K562 (cell line): Measurements from ENCODE around the gene ITGBL1. TPM values are rescaled to one million over a fixed set of nuclear protein-coding genes. Genes with fewer than 3 reads are reported as not detected.

Experiments
- ATAC-seq: fragments of 200-7000 bp; cut with Tn5 transposase; 3 replicates; pipeline ENCODE4 v1.9.1; 2020; ENCODE audit warnings: moderate library complexity
- BruUV-seq: library from RNA; stranded (reverse); fragments of 400-500 nt; replicated peaks from 2 replicates; lab custom pipeline; 2021; lab: Mats Ljungman, UMichigan
- CTCF ChIA-PET: fragments of 300-600 bp; formaldehyde crosslinking; extraction: SDS; loops from one replicate; lab custom pipeline; 2021; ENCODE audit warnings: low intra/inter-chr PET ratio; lab: Yijun Ruan, JAX
- POLR2A ChIA-PET: fragments of 300-600, 350-650 bp; sonication (Branson Sonifier 250); formaldehyde crosslinking; extraction: SDS; loops from one replicate; lab custom pipeline; 2021; ENCODE audit warnings: antibody characterized with exemption, inconsistent platforms; lab: Yijun Ruan, JAX
- DNase-seq, 4 experiments: peaks; one replicate each; pipeline versions ENCODE4 v3.0.0 to v3.0.0-alpha.2; 2011 to 2018; ENCODE audit warnings: low spot score in 3 of 4, mixed read lengths in 3 of 4; ENCODE audit errors: extremely low read depth in 1 of 4
- FAIRE-seq: peaks from 2 replicates; lab custom pipeline; 2011; peaks lifted over from hg19 to GRCh38; lab: Jason Lieb, UNC
- H2AFZ ChIP-seq: 2 replicates; pipeline ENCODE4 v1.6.0; 2011; ENCODE audit warnings: low read depth, low read length, control low read depth, inconsistent platforms
- H3K27ac ChIP-seq: fragments of 200-600 bp; 3 replicates; pipeline ENCODE4 v1.8.0; 2011; ENCODE audit warnings: low read depth, mild to moderate bottlenecking, control low read depth, inconsistent platforms, low read length, moderate library complexity, mixed read lengths; ENCODE audit errors: extremely low read depth
- H3K27me3 ChIP-seq, 2 experiments: fragments of 300-600 bp in 1 of 2; 2 replicates in 1 of 2; 3 replicates in 1 of 2; pipeline versions ENCODE4 v1.6.0 to v1.8.0; 2011; ENCODE audit warnings: inconsistent platforms in 2 of 2, low read length in 2 of 2, mild to moderate bottlenecking in 1 of 2, mixed read lengths in 1 of 2, moderate library complexity in 1 of 2; ENCODE audit not compliant: control insufficient read depth in 2 of 2, insufficient read depth in 2 of 2
- H3K36me3 ChIP-seq: fragments of 300-600 bp; 3 replicates; pipeline ENCODE4 v1.8.0; 2011; ENCODE audit warnings: mild to moderate bottlenecking, low read length, inconsistent platforms; ENCODE audit not compliant: control insufficient read depth, insufficient read depth
- H3K4me1 ChIP-seq, 2 experiments: fragments of 200-600 bp in 1 of 2; replicated peaks in 1 of 2; 2 replicates in 1 of 2; 3 replicates in 1 of 2; pipeline versions ENCODE4 v1.5.1 to v1.8.0; 2011; ENCODE audit warnings: inconsistent platforms in 2 of 2, low read length in 2 of 2, mild to moderate bottlenecking in 1 of 2, mixed read lengths in 1 of 2, moderate library complexity in 1 of 2; ENCODE audit not compliant: control insufficient read depth in 2 of 2, insufficient read depth in 2 of 2
- H3K4me2 ChIP-seq: 2 replicates; pipeline ENCODE4 v1.6.1; 2011; ENCODE audit warnings: low read length, control low read depth, inconsistent platforms, mixed read lengths; ENCODE audit not compliant: insufficient read depth
- H3K4me3 ChIP-seq: fragments of 200-600 bp; sonication (generic), shearing (Covaris generic); 2 replicates; pipeline ENCODE4 v1.5.1; 2016; ENCODE audit warnings: control low read depth, inconsistent platforms
- H3K79me2 ChIP-seq: fragments of 200-600 bp; 3 replicates; pipeline ENCODE4 v1.8.0; 2011; ENCODE audit warnings: low read length, inconsistent platforms; ENCODE audit not compliant: control insufficient read depth, insufficient read depth
- H3K9ac ChIP-seq, 2 experiments: 2 replicates each; pipeline versions ENCODE4 v1.6.0 to v1.6.1; 2011; ENCODE audit warnings: low read depth in 2 of 2, low read length in 2 of 2, control low read depth in 1 of 2, inconsistent platforms in 1 of 2, mild to moderate bottlenecking in 1 of 2, mixed read lengths in 1 of 2; ENCODE audit not compliant: insufficient read depth in 1 of 2
- H3K9me1 ChIP-seq: one replicate; pipeline ENCODE4 v1.6.0; 2011; ENCODE audit warnings: inconsistent platforms, mild to moderate bottlenecking, low read length, moderate library complexity; ENCODE audit not compliant: control insufficient read depth, insufficient read depth
- H3K9me3 ChIP-seq: replicated peaks from 2 replicates; pipeline ENCODE4 v1.5.1; 2011; ENCODE audit warnings: low read depth, low read length, inconsistent platforms; ENCODE audit not compliant: control insufficient read depth, insufficient read depth
- H4K20me1 ChIP-seq: replicated peaks from 2 replicates; pipeline ENCODE4 v1.6.1; 2011; ENCODE audit warnings: low read length, inconsistent platforms, mixed read lengths; ENCODE audit not compliant: control insufficient read depth, insufficient read depth
- HNRNPL ChIP-seq: fragments of 200-400 bp; formaldehyde crosslinking; IDR thresholded peaks from 2 replicates; pipeline ENCODE4 v1.6.1; 2017; ENCODE audit warnings: low read depth, mild to moderate bottlenecking, low read length
- ILF3 ChIP-seq: fragments of 450-650 bp; IDR thresholded peaks from 2 replicates; pipeline ENCODE4 v1.6.1; 2018; ENCODE audit warnings: antibody characterized with exemption, mild to moderate bottlenecking, moderate library complexity, borderline replicate concordance
- NR1H2 ChIP-seq: sonication (generic); formaldehyde crosslinking; IDR thresholded peaks from 2 replicates; pipeline ENCODE4 v1.4.0; 2020; ENCODE audit warnings: mild to moderate bottlenecking, missing genetic modification reagents
- NR2F6 ChIP-seq: fragments of 450-650 bp; formaldehyde crosslinking; IDR thresholded peaks from 2 replicates; pipeline ENCODE4 v1.4.0; 2020; ENCODE audit warnings: mild to moderate bottlenecking
- PHF8 ChIP-seq: fragments of 200-600 bp; sonication (generic); IDR thresholded peaks from 2 replicates; pipeline ENCODE4 v1.6.1; 2012; ENCODE audit warnings: mixed run types, mild to moderate bottlenecking, inconsistent platforms, low read length, moderate library complexity, borderline replicate concordance
- PTTG1 ChIP-seq: fragments of 450-650 bp; IDR thresholded peaks from 2 replicates; pipeline ENCODE4 v1.6.1; 2016; ENCODE audit warnings: low read depth, mild to moderate bottlenecking, missing genetic modification characterization, missing compliant biosample characterization
- ZNF717 ChIP-seq: fragments of 250-450 bp; sonication (Bioruptor Pico); IDR thresholded peaks from 2 replicates; pipeline ENCODE4 v1.5.0; 2021
- WGBS: fragments of 100-300 bp; shearing (Covaris generic); methylation state at CpG from one replicate; pipeline ENCODE4 v1.1.6; 2016; ENCODE audit warnings: low coverage, mixed read lengths; ENCODE audit not compliant: insufficient coverage; ENCODE audit errors: missing lambda C conversion rate; 5-methylcytosine and 5-hydroxymethylcytosine counted together
- in situ Hi-C: fragments of 300-500 bp; cut with MboI; formaldehyde crosslinking; loops from 4 replicates; pipeline ENCODE4 v1.15.0; 2018; ENCODE audit warnings: inconsistent platforms, mixed read lengths
- intact Hi-C: fragments of 100-400 bp; cut with micrococcal nuclease; formaldehyde crosslinking; loops from 2 replicates; pipeline ENCODE4 v1.14.2; 2022
- polyA plus RNA-seq, 8 experiments: library from polyadenylated mRNA; depleted of rRNA in 4 of 8; stranded (reverse) in 5 of 8; unstranded in 3 of 8; fragments of >200 nt; fragmentation: Nextera tagmentation in 2 of 8; fragmentation: Illumina TruSeq in 1 of 8; extraction: Ambion mirVana in 2 of 8; extraction: Trizol in 1 of 8; gene quantifications; 2 replicates each; pipeline versions ENCODE4 v1.2.1 to v1.2.3, GENCODE V29; 2011 to 2014; ENCODE audit warnings: inconsistent platforms in 1 of 8, missing spikeins in 1 of 8
- total RNA-seq, 7 experiments: library from RNA; depleted of rRNA in 6 of 7; stranded (reverse); fragments of >200 nt in 6 of 7; fragmentation: Illumina TruSeq in 2 of 7; extraction: Trizol in 2 of 7; gene quantifications; 2 replicates each; pipeline versions ENCODE4 v1.2.1 to v1.2.3, GENCODE V29; 2011 to 2021; ENCODE audit warnings: low replicate concordance in 1 of 7
- TF ChIP-seq, protein P1 (sequence below): fragments of 250-450 bp; sonication (Bioruptor Pico); IDR thresholded peaks from 2 replicates; pipeline ENCODE4 v1.5.1; 2021; ENCODE audit warnings: mild to moderate bottlenecking
- TF ChIP-seq, protein P2 (sequence below): fragments of 250-450 bp; sonication (Bioruptor Pico); IDR thresholded peaks from 2 replicates; pipeline ENCODE4 v1.4.0; 2020
- TF ChIP-seq, protein P3 (sequence below), 2 experiments: fragments of 450-650 bp; IDR thresholded peaks; 2 replicates each; pipeline ENCODE4 v1.6.1; 2016

The ITGBL1 gene
- total and polyA plus RNA-seq, 9 of the 15 experiments (the other 6 are each of a cell fraction or from before 2014, with no cell fraction given): 0.04 to 0.73 (median 0.32) TPM; not detected in 1

DNA sequence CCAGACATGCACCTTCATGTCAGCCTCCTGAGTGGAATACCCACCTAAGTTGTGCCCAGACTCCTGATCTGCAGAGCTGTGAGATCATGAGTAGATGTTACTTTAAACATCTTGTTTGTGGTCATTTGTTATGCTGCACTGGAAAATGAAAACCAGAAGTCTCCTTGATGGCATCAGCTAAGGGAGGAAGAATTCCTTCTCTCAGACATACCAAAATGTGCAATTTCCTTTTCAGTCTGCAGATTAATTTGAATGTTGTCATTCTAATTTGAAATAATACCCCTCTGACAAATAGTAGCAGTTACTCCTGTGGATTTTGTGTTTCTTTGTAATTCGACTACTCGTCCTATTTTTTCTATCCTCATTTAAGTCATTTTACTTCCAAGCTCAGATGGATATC, 59.3 kb downstream of the ITGBL1 start (continued):
- TF ChIP-seq, protein P1, sequence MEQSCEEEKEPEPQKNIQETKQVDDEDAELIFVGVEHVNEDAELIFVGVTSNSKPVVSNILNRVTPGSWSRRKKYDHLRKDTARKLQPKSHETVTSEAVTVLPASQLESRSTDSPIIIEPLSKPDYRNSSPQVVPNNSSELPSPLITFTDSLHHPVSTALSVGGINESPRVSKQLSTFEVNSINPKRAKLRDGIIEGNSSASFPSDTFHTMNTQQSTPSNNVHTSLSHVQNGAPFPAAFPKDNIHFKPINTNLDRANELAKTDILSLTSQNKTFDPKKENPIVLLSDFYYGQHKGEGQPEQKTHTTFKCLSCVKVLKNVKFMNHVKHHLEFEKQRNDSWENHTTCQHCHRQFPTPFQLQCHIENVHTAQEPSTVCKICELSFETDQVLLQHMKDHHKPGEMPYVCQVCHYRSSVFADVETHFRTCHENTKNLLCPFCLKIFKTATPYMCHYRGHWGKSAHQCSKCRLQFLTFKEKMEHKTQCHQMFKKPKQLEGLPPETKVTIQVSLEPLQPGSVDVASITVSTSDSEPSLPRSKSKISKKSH (CRISPR knock-in tag): no peak
- TF ChIP-seq HNRNPL (no peak), ILF3 (no peak)

DNA sequence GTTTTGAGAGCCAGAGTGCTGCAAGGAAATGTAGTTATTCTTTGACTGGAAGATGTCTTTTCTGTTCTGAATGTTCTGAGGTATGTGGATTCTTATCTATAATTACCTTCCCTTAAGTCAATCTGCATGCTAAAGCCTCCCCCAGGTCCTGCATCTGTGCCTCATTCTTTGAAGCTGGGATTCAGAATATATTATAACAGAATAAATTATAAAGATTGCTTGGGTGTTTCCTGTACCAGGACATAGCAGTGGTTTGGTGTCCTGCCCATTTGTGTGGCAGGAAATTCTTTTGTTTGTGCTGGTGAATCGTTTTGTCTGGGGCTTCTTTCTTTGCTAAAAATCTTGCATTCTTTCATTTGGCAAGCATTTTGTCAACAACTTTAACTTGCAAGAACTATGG, 60.2 kb downstream of the ITGBL1 start:
- DNase-seq (no peak), ATAC-seq (no peak), FAIRE-seq (no peak)
- no peaks in the 10 kb centered on the region for H3K27me3 ChIP-seq
- H3K9ac ChIP-seq: no peak overlapping the region
- ChIA-PET POLR2A (no interaction called here), CTCF (no interaction called here)
- intact Hi-C loops (no loop called here), in situ Hi-C loops (no loop called here)
- H3K79me2 ChIP-seq: no peaks in the 10 kb centered on the region
- H2AFZ ChIP-seq: no peak overlapping the region
- no peaks in the 10 kb centered on the region for H4K20me1 ChIP-seq
- no peak overlapping the region for H3K4me3 ChIP-seq
- no peaks in the 10 kb centered on the region for H3K9me1 ChIP-seq
- H3K4me2 ChIP-seq: no peak overlapping the region
- WGBS: 0% methylated on average over 1 of the region's 1 CpG
- H3K36me3 ChIP-seq: no peaks in the 10 kb centered on the region
- TF ChIP-seq, protein P2, sequence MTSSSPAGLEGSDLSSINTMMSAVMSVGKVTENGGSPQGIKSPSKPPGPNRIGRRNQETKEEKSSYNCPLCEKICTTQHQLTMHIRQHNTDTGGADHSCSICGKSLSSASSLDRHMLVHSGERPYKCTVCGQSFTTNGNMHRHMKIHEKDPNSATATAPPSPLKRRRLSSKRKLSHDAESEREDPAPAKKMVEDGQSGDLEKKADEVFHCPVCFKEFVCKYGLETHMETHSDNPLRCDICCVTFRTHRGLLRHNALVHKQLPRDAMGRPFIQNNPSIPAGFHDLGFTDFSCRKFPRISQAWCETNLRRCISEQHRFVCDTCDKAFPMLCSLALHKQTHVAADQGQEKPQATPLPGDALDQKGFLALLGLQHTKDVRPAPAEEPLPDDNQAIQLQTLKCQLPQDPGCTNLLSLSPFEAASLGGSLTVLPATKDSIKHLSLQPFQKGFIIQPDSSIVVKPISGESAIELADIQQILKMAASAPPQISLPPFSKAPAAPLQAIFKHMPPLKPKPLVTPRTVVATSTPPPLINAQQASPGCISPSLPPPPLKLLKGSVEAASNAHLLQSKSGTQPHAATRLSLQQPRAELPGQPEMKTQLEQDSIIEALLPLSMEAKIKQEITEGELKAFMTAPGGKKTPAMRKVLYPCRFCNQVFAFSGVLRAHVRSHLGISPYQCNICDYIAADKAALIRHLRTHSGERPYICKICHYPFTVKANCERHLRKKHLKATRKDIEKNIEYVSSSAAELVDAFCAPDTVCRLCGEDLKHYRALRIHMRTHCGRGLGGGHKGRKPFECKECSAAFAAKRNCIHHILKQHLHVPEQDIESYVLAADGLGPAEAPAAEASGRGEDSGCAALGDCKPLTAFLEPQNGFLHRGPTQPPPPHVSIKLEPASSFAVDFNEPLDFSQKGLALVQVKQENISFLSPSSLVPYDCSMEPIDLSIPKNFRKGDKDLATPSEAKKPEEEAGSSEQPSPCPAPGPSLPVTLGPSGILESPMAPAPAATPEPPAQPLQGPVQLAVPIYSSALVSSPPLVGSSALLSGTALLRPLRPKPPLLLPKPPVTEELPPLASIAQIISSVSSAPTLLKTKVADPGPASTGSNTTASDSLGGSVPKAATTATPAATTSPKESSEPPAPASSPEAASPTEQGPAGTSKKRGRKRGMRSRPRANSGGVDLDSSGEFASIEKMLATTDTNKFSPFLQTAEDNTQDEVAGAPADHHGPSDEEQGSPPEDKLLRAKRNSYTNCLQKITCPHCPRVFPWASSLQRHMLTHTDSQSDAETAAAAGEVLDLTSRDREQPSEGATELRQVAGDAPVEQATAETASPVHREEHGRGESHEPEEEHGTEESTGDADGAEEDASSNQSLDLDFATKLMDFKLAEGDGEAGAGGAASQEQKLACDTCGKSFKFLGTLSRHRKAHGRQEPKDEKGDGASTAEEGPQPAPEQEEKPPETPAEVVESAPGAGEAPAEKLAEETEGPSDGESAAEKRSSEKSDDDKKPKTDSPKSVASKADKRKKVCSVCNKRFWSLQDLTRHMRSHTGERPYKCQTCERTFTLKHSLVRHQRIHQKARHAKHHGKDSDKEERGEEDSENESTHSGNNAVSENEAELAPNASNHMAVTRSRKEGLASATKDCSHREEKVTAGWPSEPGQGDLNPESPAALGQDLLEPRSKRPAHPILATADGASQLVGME (CRISPR knock-in tag): no peak
- TF ChIP-seq NR2F6: no peak
- no peak for TF ChIP-seq ZNF717 (CRISPR knock-in tag)
- TF ChIP-seq, protein P3, sequence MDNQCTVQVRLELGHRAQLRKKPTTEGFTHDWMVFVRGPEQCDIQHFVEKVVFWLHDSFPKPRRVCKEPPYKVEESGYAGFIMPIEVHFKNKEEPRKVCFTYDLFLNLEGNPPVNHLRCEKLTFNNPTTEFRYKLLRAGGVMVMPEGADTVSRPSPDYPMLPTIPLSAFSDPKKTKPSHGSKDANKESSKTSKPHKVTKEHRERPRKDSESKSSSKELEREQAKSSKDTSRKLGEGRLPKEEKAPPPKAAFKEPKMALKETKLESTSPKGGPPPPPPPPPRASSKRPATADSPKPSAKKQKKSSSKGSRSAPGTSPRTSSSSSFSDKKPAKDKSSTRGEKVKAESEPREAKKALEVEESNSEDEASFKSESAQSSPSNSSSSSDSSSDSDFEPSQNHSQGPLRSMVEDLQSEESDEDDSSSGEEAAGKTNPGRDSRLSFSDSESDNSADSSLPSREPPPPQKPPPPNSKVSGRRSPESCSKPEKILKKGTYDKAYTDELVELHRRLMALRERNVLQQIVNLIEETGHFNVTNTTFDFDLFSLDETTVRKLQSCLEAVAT (IDR thresholded peaks at IDR 0.05): no peak
- TF ChIP-seq PTTG1 (tag): no peak
- TF ChIP-seq NR1H2 (CRISPR knock-in tag): no peak
- no peak for TF ChIP-seq PHF8
- TF ChIP-seq, protein P1 (CRISPR knock-in tag): no peak
- H3K4me1 ChIP-seq: no peaks in the 10 kb centered on the region
- H3K27ac ChIP-seq: no peak overlapping the region
- H3K9me3 ChIP-seq: no peaks in the 10 kb centered on the region
- BruUV-seq: no TSS peak
